HepG2 (cell line): ENCODE measurements around the gene TOM1L1. TPM values are rescaled to one million over a fixed set of nuclear protein-coding genes. Genes with fewer than 3 reads are reported as not detected.

Source experiments
- AHDC1 ChIP-seq: sonication (generic); formaldehyde crosslinking; IDR thresholded peaks from 2 replicates; pipeline ENCODE4 v1.5.1; 2020; ENCODE audit warnings: mild to moderate bottlenecking, missing genetic modification reagents, borderline replicate concordance
- ARID3A ChIP-seq: IDR thresholded peaks from 2 replicates; pipeline ENCODE4 v1.6.1; 2012; ENCODE audit warnings: low read depth, low read length, improper control_type of control experiment
- FOXP4 ChIP-seq: sonication (generic); formaldehyde crosslinking; IDR thresholded peaks from 2 replicates; pipeline ENCODE4 v1.4.0; 2020; ENCODE audit warnings: missing genetic modification reagents
- GABPA ChIP-seq, 2 experiments: IDR thresholded peaks; 2 replicates each; pipeline ENCODE4 v1.6.1; 2011 to 2016; ENCODE audit warnings: low read depth in 2 of 2, low read length in 1 of 2, missing biosample characterization in 1 of 2, missing genetic modification characterization in 1 of 2
- GATAD2A ChIP-seq: IDR thresholded peaks from 2 replicates; pipeline ENCODE4 v1.6.1; 2016
- KLF16 ChIP-seq, 2 experiments: sonication (generic) in 1 of 2; formaldehyde crosslinking in 1 of 2; IDR thresholded peaks; 2 replicates each; pipeline versions ENCODE4 v1.6.1 to v1.8.0; 2016 to 2023; ENCODE audit warnings: missing genetic modification reagents in 2 of 2, missing compliant biosample characterization in 1 of 2
- MTERF4 ChIP-seq: sonication (generic); formaldehyde crosslinking; IDR thresholded peaks from 2 replicates; pipeline ENCODE4 v1.8.0; 2023; ENCODE audit warnings: mild to moderate bottlenecking, missing genetic modification reagents
- POLR2AphosphoS5 ChIP-seq: IDR thresholded peaks from 2 replicates; pipeline ENCODE4 v1.6.1; 2012; ENCODE audit warnings: low read depth, low read length
- RORA ChIP-seq: sonication (generic); formaldehyde crosslinking; IDR thresholded peaks from 2 replicates; pipeline ENCODE4 v1.5.0; 2020; ENCODE audit warnings: mild to moderate bottlenecking, missing genetic modification reagents, moderate library complexity
- SPEN ChIP-seq: sonication (generic); formaldehyde crosslinking; IDR thresholded peaks from 2 replicates; pipeline ENCODE4 v1.5.1; 2020; ENCODE audit warnings: low read depth, mild to moderate bottlenecking, missing genetic modification reagents
- TFAP4 ChIP-seq: sonication (generic); IDR thresholded peaks from 2 replicates; pipeline ENCODE4 v1.6.1; 2016; ENCODE audit warnings: low read depth, borderline replicate concordance
- YEATS4 ChIP-seq: sonication (generic); formaldehyde crosslinking; IDR thresholded peaks from 2 replicates; pipeline ENCODE4 v1.4.0; 2020; ENCODE audit warnings: missing genetic modification reagents, borderline replicate concordance
- ZNF589 ChIP-seq: sonication (generic); formaldehyde crosslinking; conservative IDR thresholded peaks from 2 replicates; pipeline ENCODE4 v1.8.0; 2022; ENCODE audit warnings: mild to moderate bottlenecking, moderate library complexity, missing genetic modification reagents
- ZNF629 ChIP-seq: sonication (generic); formaldehyde crosslinking; conservative IDR thresholded peaks from 2 replicates; pipeline ENCODE4 v1.5.0; 2020; ENCODE audit warnings: missing genetic modification reagents
- ZNF709 ChIP-seq: sonication (generic); formaldehyde crosslinking; IDR thresholded peaks from 2 replicates; pipeline ENCODE4 v1.5.0; 2020; ENCODE audit warnings: mild to moderate bottlenecking, missing genetic modification reagents
- ZNF878 ChIP-seq: sonication (generic); formaldehyde crosslinking; IDR thresholded peaks from 2 replicates; pipeline ENCODE4 v1.8.1; 2023; ENCODE audit warnings: mild to moderate bottlenecking, missing genetic modification reagents, moderate library complexity
- polyA plus RNA-seq, 8 experiments: library from polyadenylated mRNA; depleted of rRNA in 3 of 8; stranded (reverse) in 7 of 8; unstranded in 1 of 8; fragments of >200 nt; fragmentation: Illumina TruSeq in 4 of 8; extraction: Trizol in 4 of 8; gene quantifications; 2 replicates each; pipeline versions ENCODE4 v1.2.1 to v1.2.3, GENCODE V29; 2011 to 2016; ENCODE audit warnings: low read depth in 4 of 8, missing spikeins in 1 of 8, mixed read lengths in 1 of 8; ENCODE audit not compliant: insufficient read depth in 1 of 8
- total RNA-seq, 5 experiments: library from RNA; depleted of rRNA; stranded (reverse); fragments of >200 nt; fragmentation: Illumina TruSeq; extraction: Trizol; gene quantifications; 2 replicates each; pipeline ENCODE4 v1.2.3, GENCODE V29; 2016; ENCODE audit warnings: low read depth in 1 of 5

Gene TOM1L1
- total and polyA plus RNA-seq, 2 of the 13 experiments (the other 11 are each of a cell fraction or from before 2014, with no cell fraction given), result 45.3 to 51.3 TPM

GRCh38 chr17:54969658-54970572, 69.3 kb downstream of the TOM1L1 start (continued):
- 0 out of 2 replicates have a peak, but pooled peaks have one; percentile 17 for TF ChIP-seq AHDC1
- no peak for TF ChIP-seq RORA (CRISPR knock-in tag)
- peak; percentile 73; the same call in 1 of the 2 replicates for TF ChIP-seq ARID3A
- TF ChIP-seq TFAP4, result no peak
- 0 out of 2 replicates have a peak, but pooled peaks have one; percentile 27 for TF ChIP-seq MTERF4 (CRISPR knock-in tag)
- TF ChIP-seq KLF16 (CRISPR knock-in tag; IDR thresholded peaks at IDR 0.05), result 0 out of 4 replicates have a peak, but pooled peaks of 1 of the 2 experiments have one; percentile 37
- peak; percentile 51; the same call in 1 of the 2 replicates for TF ChIP-seq ZNF878
- no peak for TF ChIP-seq SPEN (CRISPR knock-in tag)
- 0 out of 2 replicates have a peak, but pooled peaks have one; percentile 12 for TF ChIP-seq POLR2AphosphoS5
- peak; percentile 69 for TF ChIP-seq ZNF629 (CRISPR knock-in tag)
- TF ChIP-seq GATAD2A (CRISPR knock-in tag), result peak; percentile 41; the same call in 1 of the 2 replicates
- no peak for TF ChIP-seq YEATS4
- TF ChIP-seq GABPA (IDR thresholded peaks at IDR 0.05; ENCODE audit: low read depth, low read length), result no peak
- TF ChIP-seq GABPA (CRISPR knock-in tag; IDR thresholded peaks at IDR 0.05; ENCODE audit: low read depth), result 0 out of 2 replicates have a peak, but pooled peaks have one; percentile 16
- 0 out of 2 replicates have a peak, but pooled peaks have one; percentile 14 for TF ChIP-seq FOXP4 (CRISPR knock-in tag)
- no peak for TF ChIP-seq ZNF589 (CRISPR knock-in tag)
- TF ChIP-seq ZNF709 (CRISPR knock-in tag), result 0 out of 2 replicates have a peak, but pooled peaks have one; percentile 35
